ENCODE measurements around the gene TMEM151B.

TMEM151B gene

GRCh38 chr6:44233567-44234100 is 36.6 kb upstream of the TMEM151B start:
- no peak for DNase-seq

GRCh38 chr6:44234101-44235025 is 35.9 kb upstream of the TMEM151B start:
- DNase-seq: peak; percentile 90

GRCh38 chr6:44235269-44235668 is 35.0 kb upstream of the TMEM151B start:
- no peak for DNase-seq

- DNase-seq: no peak
Observed at GRCh38 chr6:44235891-44236516, 34.2 kb upstream of the TMEM151B start.

GRCh38 chr6:44237021-44237812 is 33.0 kb upstream of the TMEM151B start:
- peak; percentile 76 for DNase-seq

GRCh38 chr6:44237813-44238433 is 32.3 kb upstream of the TMEM151B start:
- peak; percentile 87 for DNase-seq

- DNase-seq: no peak
Observed at GRCh38 chr6:44238687-44239350, 31.4 kb upstream of the TMEM151B start.

- DNase-seq: no peak
Observed at GRCh38 chr6:44243345-44243744, 26.9 kb upstream of the TMEM151B start.

- DNase-seq: no peak
Observed at GRCh38 chr6:44245391-44245911, 24.8 kb upstream of the TMEM151B start.

- DNase-seq: peak; percentile 81
Observed at GRCh38 chr6:44245912-44246662, 24.2 kb upstream of the TMEM151B start.

- peak; percentile 93 for DNase-seq
Observed at GRCh38 chr6:44246663-44247337, 23.4 kb upstream of the TMEM151B start, which contains the start of gene HSP90AB1. HSP90AB1 (plus strand) TSS chr6:44247101; CDS start chr6:44248630, 1,529 bp downstream.

- peak; percentile 78 for DNase-seq
Observed at GRCh38 chr6:44247338-44248302, 22.6 kb upstream of the TMEM151B start.

- DNase-seq: no peak
Observed at GRCh38 chr6:44248579-44248978, 21.7 kb upstream of the TMEM151B start.

- no peak for DNase-seq
Observed at GRCh38 chr6:44249082-44249748, 21.0 kb upstream of the TMEM151B start.

GRCh38 chr6:44250067-44250717 is 20.1 kb upstream of the TMEM151B start:
- no peak for DNase-seq

GRCh38 chr6:44250718-44251123 is 19.5 kb upstream of the TMEM151B start:
- DNase-seq: no peak

GRCh38 chr6:44251576-44252524 is 18.4 kb upstream of the TMEM151B start:
- no peak for DNase-seq
